Urothelium cell line (cell line): ENCODE data around the gene MTNR1B.

Experiments used
- DNase-seq: peaks from one replicate; pipeline ENCODE4 v3.0.0; 2011; ENCODE audit warnings: low spot score, mixed read lengths
- FAIRE-seq: peaks from 2 replicates; lab custom pipeline; 2011; peaks lifted over from hg19 to GRCh38; lab: Jason Lieb, UNC

The MTNR1B gene

DNA sequence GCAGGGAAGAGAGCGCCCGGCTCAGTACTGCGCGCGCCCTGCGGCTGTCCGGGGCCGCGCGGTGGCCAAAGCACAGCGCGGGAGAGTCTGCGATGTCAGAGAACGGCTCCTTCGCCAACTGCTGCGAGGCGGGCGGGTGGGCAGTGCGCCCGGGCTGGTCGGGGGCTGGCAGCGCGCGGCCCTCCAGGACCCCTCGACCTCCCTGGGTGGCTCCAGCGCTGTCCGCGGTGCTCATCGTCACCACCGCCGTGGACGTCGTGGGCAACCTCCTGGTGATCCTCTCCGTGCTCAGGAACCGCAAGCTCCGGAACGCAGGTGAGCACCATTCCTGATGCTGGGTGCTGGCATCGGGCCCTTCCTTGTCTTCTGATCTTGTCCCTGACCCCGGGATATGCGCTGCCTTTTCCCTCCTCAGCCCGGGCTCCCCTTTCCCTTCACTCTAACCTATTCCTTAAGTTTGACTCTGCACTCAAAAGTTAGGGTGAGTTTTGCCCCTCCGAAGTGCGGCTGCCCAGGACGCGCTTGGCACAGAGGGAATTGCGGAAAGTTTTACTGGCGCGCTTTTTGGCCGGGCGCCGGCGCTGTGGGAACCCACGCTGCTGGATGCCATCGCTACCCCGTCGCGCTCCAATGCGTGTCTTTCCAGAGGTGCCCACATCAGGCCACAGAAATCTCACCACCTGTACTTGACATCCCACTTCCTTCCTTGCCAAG, at the start of gene MTNR1B:
TSS of gene MTNR1B (plus strand) at position 18 of the 714 bp plus-strand sequence. CDS start at position 93, 75 bp downstream.
- DNase-seq = no peak
- no peak for FAIRE-seq

DNA sequence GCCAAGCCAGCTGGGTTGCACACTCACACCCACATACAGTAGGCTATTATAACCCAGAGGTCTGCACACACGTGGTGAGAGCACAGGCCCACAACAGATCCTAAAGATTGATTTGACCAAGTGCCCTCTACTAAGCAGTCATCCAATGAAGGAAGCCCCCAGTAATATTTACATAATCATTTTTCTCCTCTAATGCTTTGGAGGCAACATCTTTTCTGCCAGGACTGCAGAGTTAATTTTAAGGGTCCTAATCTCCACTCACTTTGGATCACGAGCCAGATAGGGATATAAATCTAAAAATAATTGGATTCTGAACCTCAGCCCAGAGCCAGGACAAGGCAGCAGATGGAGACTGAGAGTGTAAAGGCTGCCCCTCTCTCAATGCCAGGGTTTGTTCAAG, 49.1 kb upstream of the MTNR1B start:
- DNase-seq = no peak
- FAIRE-seq = no peak

GRCh38 chr11:92922731-92923130, 46.7 kb upstream of the MTNR1B start:
- no peak for FAIRE-seq
- DNase-seq = no peak

DNA sequence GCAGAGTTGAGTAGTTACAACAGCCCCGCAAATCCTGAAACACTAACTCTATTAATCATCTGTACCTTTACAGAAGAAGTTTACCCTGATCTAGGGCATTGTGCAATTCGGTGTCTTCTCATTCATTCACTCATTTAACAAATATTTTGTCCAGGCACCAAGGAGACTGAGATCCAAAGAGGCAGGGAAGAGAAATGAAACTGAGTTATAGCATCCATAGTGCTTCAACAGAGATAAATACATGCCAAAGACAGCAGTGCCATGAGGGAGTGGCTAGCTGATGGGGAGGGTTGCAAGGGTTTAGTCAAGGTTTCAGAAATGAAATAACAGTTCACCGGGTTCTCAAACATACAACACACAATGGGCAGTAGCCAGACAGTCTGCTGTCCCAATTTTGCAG, 40.2 kb upstream of the MTNR1B start:
- FAIRE-seq = no peak
- no peak for DNase-seq

DNA sequence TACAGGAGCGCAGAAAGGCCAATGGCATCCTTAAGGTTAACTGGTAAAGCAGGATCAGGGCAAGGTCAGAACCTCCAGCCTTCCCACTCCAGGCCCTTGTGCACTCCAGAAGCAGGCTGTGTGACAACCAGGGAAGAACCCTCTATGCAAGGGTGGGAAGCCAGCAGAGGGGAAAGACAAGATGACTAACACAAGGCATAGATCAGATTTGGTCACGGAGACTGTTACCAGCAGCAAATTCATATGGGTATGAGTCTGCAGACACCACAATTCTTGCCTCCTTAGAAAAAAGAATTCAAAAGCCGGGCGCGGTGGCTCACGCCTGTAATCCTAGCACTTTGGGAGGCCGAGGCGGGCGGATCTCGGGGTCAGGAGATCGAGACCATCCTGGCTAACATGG, 39.8 kb upstream of the MTNR1B start:
- DNase-seq = no peak

DNA sequence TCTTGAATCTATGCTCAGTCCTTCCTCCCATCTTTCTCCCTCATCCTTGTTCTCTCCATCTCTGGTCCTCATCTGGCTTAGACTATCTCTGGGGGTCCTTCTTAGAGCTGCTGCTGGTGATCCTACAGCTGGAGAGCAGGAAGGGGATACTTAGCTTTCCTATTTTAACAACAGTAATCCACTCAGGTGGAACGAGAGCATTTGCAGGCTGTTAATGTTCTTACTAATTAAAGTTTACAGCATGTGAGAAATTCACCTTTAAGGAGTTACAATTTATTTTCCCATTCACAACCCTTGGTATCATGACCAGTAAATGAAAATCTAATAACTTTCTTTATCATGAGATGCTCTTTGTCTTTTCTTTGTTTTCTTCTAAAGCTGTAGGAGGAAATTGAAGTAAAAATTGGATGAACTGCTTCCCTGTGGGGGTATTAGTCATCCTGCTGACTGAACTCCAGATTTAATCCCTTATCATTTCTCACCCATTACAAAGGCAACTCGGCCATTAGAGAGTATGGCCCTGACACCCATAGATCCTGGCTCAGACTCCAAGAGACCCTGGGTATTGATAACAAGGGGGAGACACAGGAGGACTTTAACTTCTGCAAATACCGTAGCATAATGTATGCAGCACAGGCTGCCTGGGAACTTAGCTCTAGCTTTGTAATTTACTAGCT, 37.6 kb upstream of the MTNR1B start:
- FAIRE-seq (no peak), DNase-seq (no peak)

More for the DNA sequence above, 39.8 kb upstream of the MTNR1B start:
- FAIRE-seq = no peak

- no peak for DNase-seq
- no peak for FAIRE-seq
Measured at GRCh38 chr11:92939305-92939704, 30.1 kb upstream of the MTNR1B start.

DNA sequence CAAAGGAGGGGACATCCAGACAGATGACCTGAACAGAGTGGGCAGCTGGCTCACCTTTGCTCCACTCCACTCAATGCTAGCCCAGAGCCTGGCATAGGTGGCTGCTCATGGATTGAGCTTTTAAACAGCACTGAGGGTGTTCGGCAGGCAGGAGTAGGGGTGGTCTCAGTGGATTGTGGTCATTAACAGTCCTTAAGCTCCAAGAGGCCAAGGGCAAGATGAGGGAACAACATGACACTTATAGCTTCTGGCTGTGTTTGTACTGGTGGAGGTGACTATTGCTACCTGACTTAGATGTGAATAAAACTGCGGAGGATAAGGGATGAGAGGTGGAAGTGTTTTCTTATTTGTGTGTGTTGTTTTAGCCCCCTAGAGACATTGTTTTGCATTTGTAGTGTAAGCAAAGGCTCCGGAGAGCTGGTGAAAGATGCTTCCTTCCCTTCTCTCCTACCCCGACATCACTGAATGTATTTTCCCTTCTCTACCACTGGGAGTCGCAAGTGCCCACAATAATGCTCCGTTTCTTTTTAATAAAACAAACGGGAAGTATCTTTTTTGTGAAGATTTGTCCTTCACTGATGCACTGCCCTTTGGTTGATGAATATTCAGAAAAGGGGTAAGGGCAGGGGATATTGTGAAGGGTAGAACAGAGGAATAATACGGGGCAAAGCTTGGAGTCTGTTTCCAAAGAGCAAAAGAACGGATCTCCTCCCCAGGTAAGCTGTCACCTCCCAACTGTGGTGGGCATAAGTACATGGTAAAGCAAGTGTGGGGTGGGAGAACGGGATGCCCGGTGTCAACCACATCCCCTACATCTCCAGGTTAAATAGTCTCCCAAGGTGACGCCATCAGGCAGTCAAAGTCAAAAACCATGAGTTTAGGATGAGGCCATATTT, 27.5 kb upstream of the MTNR1B start:
- FAIRE-seq = no peak

GRCh38 chr11:92946707-92947106, 22.7 kb upstream of the MTNR1B start:
- no peak for DNase-seq
- FAIRE-seq = no peak

More for the DNA sequence above, 27.5 kb upstream of the MTNR1B start:
- peak; percentile 59 for DNase-seq

- DNase-seq (no peak), FAIRE-seq (no peak)
Measured at GRCh38 chr11:92948116-92948515, 21.3 kb upstream of the MTNR1B start.

- no peak for FAIRE-seq
- DNase-seq = no peak
Measured at GRCh38 chr11:92954003-92954402, 15.4 kb upstream of the MTNR1B start.

GRCh38 chr11:92955860-92956259, 13.6 kb upstream of the MTNR1B start:
- FAIRE-seq = no peak
- no peak for DNase-seq

- FAIRE-seq = no peak
- DNase-seq = no peak
Measured at GRCh38 chr11:92960886-92961285, 8.6 kb upstream of the MTNR1B start.

DNA sequence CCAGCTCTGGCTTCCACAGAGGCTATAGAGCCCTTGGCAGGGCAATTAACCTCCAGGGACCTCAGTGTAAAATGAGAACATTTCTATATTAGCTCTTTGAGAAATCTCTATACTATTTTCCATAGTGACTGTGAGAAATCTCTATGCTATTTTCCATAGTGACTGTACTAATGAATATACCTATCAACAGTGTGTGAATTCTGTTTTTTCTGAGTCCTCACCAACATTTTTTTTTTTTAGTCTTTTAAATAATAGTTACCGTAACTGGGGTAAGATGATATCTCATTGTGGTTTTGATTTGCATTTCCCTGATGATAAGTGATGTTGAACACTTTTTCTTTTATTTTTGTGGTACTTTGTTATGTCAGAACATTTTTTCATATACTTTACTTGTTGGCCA, 7.0 kb upstream of the MTNR1B start:
- FAIRE-seq = no peak
- DNase-seq = no peak

DNA sequence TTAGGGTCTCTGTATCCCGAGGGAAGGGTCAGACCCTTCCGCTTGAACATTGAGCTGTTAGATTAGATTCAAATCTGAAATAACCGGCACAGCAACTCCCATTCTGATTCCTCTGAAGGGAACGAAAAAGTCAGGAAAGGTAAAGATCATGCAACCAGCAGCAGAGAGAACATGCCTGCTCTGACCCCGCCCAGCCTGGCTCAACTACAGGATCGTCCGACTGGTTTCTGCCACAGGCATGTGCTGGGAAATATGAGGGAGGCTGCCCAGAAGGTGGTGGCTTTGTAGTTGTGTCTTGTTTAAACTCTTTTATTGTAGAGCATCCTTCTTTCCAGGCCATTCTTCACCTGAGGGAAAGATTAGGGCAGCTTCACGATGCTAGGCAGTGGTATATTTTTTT, 5.0 kb upstream of the MTNR1B start:
- no peak for FAIRE-seq

GRCh38 chr11:92965196-92965595, 4.3 kb upstream of the MTNR1B start:
- FAIRE-seq (no peak), DNase-seq (no peak)

More for the DNA sequence above, 5.0 kb upstream of the MTNR1B start:
- no peak for DNase-seq

GRCh38 chr11:92967178-92967577, 2.3 kb upstream of the MTNR1B start:
- DNase-seq (no peak), FAIRE-seq (no peak)

DNA sequence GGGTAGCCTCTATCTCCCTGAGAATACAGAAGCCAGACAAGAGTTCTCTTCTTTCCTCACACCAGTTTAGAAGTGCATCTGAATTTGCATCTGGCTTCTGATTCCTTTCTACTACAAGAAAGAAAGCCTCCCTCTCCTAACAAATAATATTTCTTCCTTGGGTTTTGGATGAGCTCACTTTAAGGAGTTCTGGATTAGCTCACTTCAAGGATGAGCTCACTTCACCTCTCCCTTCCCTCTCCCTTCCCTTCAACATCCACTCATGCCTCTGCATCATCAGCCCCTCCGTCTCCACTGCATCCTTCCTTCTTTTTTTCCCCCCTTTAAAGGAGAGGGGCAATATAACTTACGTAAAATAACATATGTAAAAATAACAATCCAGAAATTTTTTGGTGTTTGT, 1.6 kb upstream of the MTNR1B start:
- DNase-seq = no peak
- no peak for FAIRE-seq

DNA sequence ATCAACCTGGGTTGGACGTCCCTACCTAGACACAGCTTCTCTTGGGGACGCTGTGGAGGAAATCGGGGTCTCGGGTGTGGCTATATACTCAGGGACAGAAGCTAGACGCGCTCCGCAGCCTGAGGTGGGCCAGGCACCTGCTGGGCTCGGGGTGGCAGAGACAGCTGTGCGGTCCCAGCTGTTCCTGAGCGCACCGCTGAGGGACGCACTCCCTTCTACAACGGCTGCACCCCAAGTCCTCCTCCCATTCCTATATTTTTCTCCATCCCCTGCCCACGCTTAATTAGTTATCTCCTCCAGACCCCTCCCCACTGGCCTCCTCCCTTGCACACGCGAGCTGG, 188 bp upstream of the MTNR1B start:
- FAIRE-seq (no peak), DNase-seq (no peak)

- no peak for DNase-seq
- no peak for FAIRE-seq
Measured at GRCh38 chr11:92972248-92972647, 2.8 kb downstream of the MTNR1B start.

GRCh38 chr11:92975285-92975684, 5.8 kb downstream of the MTNR1B start:
- no peak for FAIRE-seq
- no peak for DNase-seq

DNA sequence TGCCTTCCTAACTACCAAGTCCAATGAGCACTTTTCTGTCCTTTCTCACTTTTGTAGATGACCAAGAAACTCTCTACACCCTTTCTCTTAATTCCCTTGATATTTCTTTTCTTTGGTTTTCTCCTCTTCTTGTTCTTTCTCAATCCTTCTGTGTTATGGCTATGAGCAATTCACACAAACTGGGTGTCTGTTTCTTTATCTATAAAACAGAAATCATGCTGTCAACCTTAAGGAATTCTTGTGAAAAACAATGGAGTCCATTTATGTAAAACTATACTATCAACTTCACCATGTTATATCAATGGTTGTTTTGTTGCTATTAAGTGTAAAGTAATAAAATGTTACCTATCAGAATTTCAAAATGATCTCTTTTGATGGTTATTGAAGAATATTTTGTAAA, 7.2 kb downstream of the MTNR1B start:
- FAIRE-seq = no peak
- DNase-seq = no peak
